Neural progenitor cell (in vitro differentiated cells): ENCODE results near the gene PEAK1. TPM values are rescaled to one million over a fixed set of nuclear protein-coding genes. Genes with fewer than 3 reads are reported as not detected.

Experiments used
- DNase-seq: peaks from one replicate; pipeline ENCODE4 v3.0.0-alpha.2; 2016; ENCODE audit warnings: low spot score
- H2AFZ ChIP-seq: fragments of 200-600 bp; sonication (generic); replicated peaks from 2 replicates; pipeline ENCODE4 v1.6.1; 2016; ENCODE audit warnings: antibody characterized with exemption
- H3F3A ChIP-seq: fragments of 200-600 bp; sonication (generic); 2 replicates; pipeline ENCODE4 v1.6.1; 2016; ENCODE audit warnings: antibody characterized with exemption, low read depth
- H3K27ac ChIP-seq: fragments of 200-600 bp; sonication (generic); 2 replicates; pipeline ENCODE4 v1.5.1; 2016; ENCODE audit warnings: mild to moderate bottlenecking
- H3K27me3 ChIP-seq: fragments of 200-600 bp; sonication (generic); 2 replicates; pipeline ENCODE4 v1.6.1; 2016; ENCODE audit warnings: mild to moderate bottlenecking, moderate library complexity
- H3K36me3 ChIP-seq: fragments of 200-600 bp; sonication (generic); 2 replicates; pipeline ENCODE4 v1.5.1; 2016
- H3K4me1 ChIP-seq: fragments of 200-600 bp; sonication (generic); 2 replicates; pipeline ENCODE4 v1.6.1; 2016; ENCODE audit warnings: mixed run types
- H3K4me2 ChIP-seq: fragments of 200-600 bp; sonication (generic); 2 replicates; pipeline ENCODE4 v1.6.1; 2016
- H3K4me3 ChIP-seq: fragments of 200-600 bp; sonication (generic); 2 replicates; pipeline ENCODE4 v1.5.1; 2016
- H3K79me2 ChIP-seq: fragments of 200-600 bp; sonication (generic); 2 replicates; pipeline ENCODE4 v1.6.1; 2016; ENCODE audit warnings: low read depth
- H3K9ac ChIP-seq: fragments of 200-600 bp; sonication (generic); 2 replicates; pipeline ENCODE4 v1.6.1; 2016
- H3K9me3 ChIP-seq: fragments of 200-600 bp; sonication (generic); 2 replicates; pipeline ENCODE4 v1.5.1; 2016; ENCODE audit warnings: low read depth
- H4K20me1 ChIP-seq: fragments of 200-600 bp; sonication (generic); 2 replicates; pipeline ENCODE4 v1.6.1; 2016; ENCODE audit warnings: low read depth
- H3K27ac Mint-ChIP-seq: 3 replicates; pipeline ENCODE4 v1.8.0; 2021; ENCODE audit warnings: mixed read lengths
- H3K27me3 Mint-ChIP-seq: 2 replicates; pipeline ENCODE4 v1.8.0; 2022; ENCODE audit warnings: low read depth, mild to moderate bottlenecking, inconsistent platforms, moderate library complexity, mixed read lengths; ENCODE audit not compliant: insufficient read depth
- H3K36me3 Mint-ChIP-seq: 3 replicates; pipeline ENCODE4 v1.8.0; 2021; ENCODE audit warnings: mixed read lengths
- H3K4me1 Mint-ChIP-seq: 3 replicates; pipeline ENCODE4 v1.8.0; 2021; ENCODE audit warnings: mixed read lengths
- H3K4me3 Mint-ChIP-seq: 3 replicates; pipeline ENCODE4 v1.8.0; 2021; ENCODE audit warnings: mild to moderate bottlenecking, moderate library complexity, mixed read lengths
- H3K9me3 Mint-ChIP-seq: 3 replicates; pipeline ENCODE4 v1.8.0; 2020; ENCODE audit warnings: mixed read lengths
- CTCF ChIP-seq: fragments of 200-600 bp; sonication (generic); IDR thresholded peaks from 2 replicates; pipeline ENCODE4 v1.5.1; 2017; ENCODE audit warnings: antibody characterized with exemption, mild to moderate bottlenecking
- EZH2 ChIP-seq: fragments of 200-600 bp; sonication (generic); IDR thresholded peaks from 2 replicates; pipeline ENCODE4 v1.6.1; 2017; ENCODE audit warnings: antibody characterized with exemption, mild to moderate bottlenecking, moderate library complexity
- EZH2phosphoT487 ChIP-seq: fragments of 200-600 bp; sonication (generic); IDR thresholded peaks from 2 replicates; pipeline ENCODE4 v1.6.1; 2017; ENCODE audit warnings: antibody characterized with exemption
- total RNA-seq: library from RNA; depleted of rRNA; stranded (reverse); fragments of >200 nt; gene quantifications from 2 replicates; pipeline ENCODE4 v1.2.3, GENCODE V29; 2015; ENCODE audit warnings: low replicate concordance

PEAK1 gene
- total RNA-seq, 1 donor from 2014 or later, result 30.9 TPM

DNA sequence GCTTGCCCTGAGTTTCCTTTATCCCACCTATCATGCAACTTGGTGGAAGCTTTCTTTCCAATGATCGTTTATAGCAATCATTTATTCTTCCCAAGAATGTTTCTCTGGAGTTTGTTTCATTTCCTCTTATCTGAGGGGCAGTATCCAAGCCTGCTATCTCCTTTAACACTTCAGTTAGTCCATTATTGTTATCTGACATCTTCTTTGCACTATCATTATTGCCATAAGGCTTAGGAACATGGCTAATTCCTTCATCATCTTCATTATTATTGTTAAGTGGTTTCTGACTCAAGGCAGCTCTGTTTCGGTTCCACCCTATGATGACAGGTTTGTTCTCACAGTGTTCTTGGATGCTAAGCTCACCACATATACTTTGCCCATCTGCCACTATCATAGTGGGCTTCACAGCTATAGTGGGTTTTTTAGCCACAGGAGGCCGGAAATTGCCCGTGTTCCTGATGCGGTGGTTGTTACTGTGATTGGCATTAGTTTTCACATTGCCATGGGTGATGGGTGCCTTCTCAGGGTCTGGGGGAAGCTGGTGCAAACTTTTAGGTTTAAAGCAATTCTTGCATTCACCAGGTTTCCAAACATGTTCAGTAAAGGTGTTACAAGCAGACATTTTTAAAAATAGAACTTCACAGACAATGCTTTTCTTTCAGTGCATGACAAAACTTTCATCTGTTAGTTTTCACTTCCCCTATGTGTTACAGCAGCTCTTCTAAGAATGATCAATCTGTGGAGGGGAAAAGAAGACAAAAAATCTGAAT is 238.4 kb downstream of the PEAK1 start:
- no peak overlapping the region for H3K27ac ChIP-seq
- Mint-ChIP-seq H3K27ac (no peak overlapping the region), H3K4me1 (peaks cover 13% of the 10 kb centered on the region), H3K36me3 (peaks cover 11% of the 10 kb centered on the region), H3K27me3 (no peaks in the 10 kb centered on the region), H3K9me3 (no peaks in the 10 kb centered on the region), H3K4me3 (no peak overlapping the region)
- H3K9me3 ChIP-seq, result no peaks in the 10 kb centered on the region
- H3F3A ChIP-seq, result no peaks in the 10 kb centered on the region
- no peaks in the 10 kb centered on the region for H3K79me2 ChIP-seq
- no peak for DNase-seq
- no peak overlapping the region for H3K4me2 ChIP-seq
- H3K9ac ChIP-seq, result no peak overlapping the region
- H4K20me1 ChIP-seq, result no peaks in the 10 kb centered on the region
- TF ChIP-seq EZH2 (no peak), EZH2phosphoT487 (no peak), CTCF (no peak)
- no peak overlapping the region for H2AFZ ChIP-seq
- H3K4me3 ChIP-seq, result no peak overlapping the region
- H3K36me3 ChIP-seq, result no peaks in the 10 kb centered on the region
- no peaks in the 10 kb centered on the region for H3K27me3 ChIP-seq
- H3K4me1 ChIP-seq, result peaks cover 12% of the 10 kb centered on the region

- H3K4me3 ChIP-seq, result no peak overlapping the region
- no peak overlapping the region for H3K4me3 Mint-ChIP-seq
- H2AFZ ChIP-seq, result no peak overlapping the region
- H3F3A ChIP-seq, result no peaks in the 10 kb centered on the region
- no peaks in the 10 kb centered on the region for H3K36me3 ChIP-seq
- no peak for DNase-seq
- peaks cover 11% of the 10 kb centered on the region for H3K36me3 Mint-ChIP-seq
- H3K27ac ChIP-seq, result no peak overlapping the region
- H3K27me3 ChIP-seq, result no peaks in the 10 kb centered on the region
- no peak overlapping the region for H3K9ac ChIP-seq
- no peak overlapping the region for H3K4me2 ChIP-seq
- TF ChIP-seq EZH2 (no peak), CTCF (no peak), EZH2phosphoT487 (no peak)
- H3K4me1 Mint-ChIP-seq, result peaks cover 13% of the 10 kb centered on the region
- no peaks in the 10 kb centered on the region for H4K20me1 ChIP-seq
- H3K79me2 ChIP-seq, result no peaks in the 10 kb centered on the region
- H3K27me3 Mint-ChIP-seq, result no peaks in the 10 kb centered on the region
- no peak overlapping the region for H3K27ac Mint-ChIP-seq
- H3K9me3 Mint-ChIP-seq, result no peaks in the 10 kb centered on the region
- H3K9me3 ChIP-seq, result no peaks in the 10 kb centered on the region
- H3K4me1 ChIP-seq, result peaks cover 9% of the 10 kb centered on the region
Observed at GRCh38 chr15:77180757-77181156, 239.1 kb downstream of the PEAK1 start.

DNA sequence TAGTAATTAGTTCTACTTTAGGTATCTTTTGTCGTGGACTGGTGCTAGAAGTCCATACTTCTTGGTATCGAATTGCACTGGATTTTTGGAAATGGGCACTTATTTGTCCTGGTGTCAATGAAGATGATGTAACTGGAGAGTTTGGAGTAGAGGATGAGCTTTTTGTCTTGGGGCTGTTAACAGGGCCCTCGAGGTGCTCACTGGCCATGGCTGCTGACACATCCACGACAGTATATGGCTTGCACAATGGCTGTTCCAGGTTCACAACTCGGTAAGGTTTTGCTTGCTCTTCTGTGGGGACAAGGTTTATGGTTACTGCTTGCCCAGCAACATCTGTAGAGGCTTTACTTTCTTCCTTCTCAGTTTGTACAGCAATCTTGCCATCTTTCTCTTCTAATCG is 239.6 kb downstream of the PEAK1 start:
- TF ChIP-seq EZH2, result no peak
- no peak for TF ChIP-seq CTCF
- no peak for TF ChIP-seq EZH2phosphoT487
- peaks cover 11% of the 10 kb centered on the region for H3K36me3 Mint-ChIP-seq
- Histone ChIP-seq H4K20me1 (no peaks in the 10 kb centered on the region), H2AFZ (no peak overlapping the region), H3K4me1 (peaks cover 9% of the 10 kb centered on the region), H3K9ac (no peak overlapping the region), H3K27me3 (no peaks in the 10 kb centered on the region), H3K79me2 (no peaks in the 10 kb centered on the region), H3K4me2 (no peak overlapping the region), H3K27ac (no peak overlapping the region), H3K4me3 (no peak overlapping the region), H3K36me3 (no peaks in the 10 kb centered on the region), H3K9me3 (no peaks in the 10 kb centered on the region), H3F3A (no peaks in the 10 kb centered on the region)
- no peak overlapping the region for H3K4me3 Mint-ChIP-seq
- H3K4me1 Mint-ChIP-seq, result peaks cover 13% of the 10 kb centered on the region
- H3K27me3 Mint-ChIP-seq, result no peaks in the 10 kb centered on the region
- H3K27ac Mint-ChIP-seq, result no peak overlapping the region
- H3K9me3 Mint-ChIP-seq, result no peaks in the 10 kb centered on the region
- no peak for DNase-seq
